GM18520 (cell line): Measurements from ENCODE around the gene TRIM50.
"Not testable (repeated sequence)": the region's sequence is repeated elsewhere in the genome, so short reads cannot be mapped to it uniquely, and the experiment has no call there.

Source experiments
- ATAC-seq: cut with Tn5 transposase; IDR thresholded peaks from one replicate; pipeline ENCODE4 v1.9.1; 2021; ENCODE audit not compliant: unreplicated experiment

TRIM50 gene

DNA sequence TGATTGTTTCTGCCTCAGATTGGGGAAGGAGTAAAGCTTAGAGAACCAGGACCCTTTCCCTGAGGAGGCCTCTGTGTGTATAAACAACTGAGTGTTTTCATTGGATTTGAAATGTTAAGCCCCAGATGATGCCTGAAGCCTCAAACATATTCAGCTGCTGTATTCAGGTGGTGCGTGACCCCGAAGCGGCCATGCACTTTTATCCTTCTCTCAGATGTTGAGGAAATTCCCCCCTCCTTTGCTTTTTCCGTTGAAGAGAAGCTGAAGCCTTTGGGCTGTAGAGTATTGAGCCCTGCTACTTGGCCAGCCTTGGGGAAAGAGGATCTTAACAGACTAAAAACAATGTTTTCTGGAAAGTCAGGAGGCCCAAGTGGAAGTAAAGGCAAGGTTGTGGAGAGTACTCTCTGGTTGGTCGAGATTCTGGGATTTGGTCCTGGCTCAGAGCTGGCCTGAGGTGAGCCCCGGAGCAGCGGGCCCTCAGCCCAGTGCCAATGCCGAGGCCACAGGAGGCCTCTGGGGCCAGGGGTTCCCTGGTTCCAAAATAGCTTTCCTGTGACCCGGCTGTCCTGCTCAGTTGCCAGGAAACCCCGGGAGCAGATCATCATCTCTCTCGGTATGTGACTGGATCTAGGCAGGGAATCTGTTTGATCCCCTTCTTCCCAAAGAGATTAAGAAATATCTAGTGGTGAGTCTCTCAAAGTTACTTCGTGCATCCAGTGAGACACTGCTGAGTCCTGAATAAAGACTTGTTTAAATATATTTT lies 22.6 kb upstream of the TRIM50 start:
- ATAC-seq: no peak

DNA sequence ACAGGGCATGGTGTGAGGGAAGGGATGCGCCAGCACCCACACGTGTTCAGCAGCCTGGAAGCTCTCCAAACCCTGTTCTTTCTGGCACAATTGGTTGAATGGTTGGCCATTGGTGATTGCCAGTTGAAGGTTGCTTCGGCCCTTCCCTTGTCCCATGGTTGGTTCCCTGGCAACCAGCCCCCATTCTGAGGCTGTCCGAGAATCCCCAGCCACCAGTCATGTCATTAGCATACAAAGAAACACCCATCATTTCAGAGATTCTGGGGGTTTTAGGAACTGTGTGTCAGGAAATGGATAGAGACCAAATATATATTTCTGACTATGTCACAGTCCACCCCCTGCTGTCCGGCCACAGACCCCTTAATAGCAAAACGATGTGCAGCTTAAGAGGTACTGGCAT lies 21.9 kb upstream of the TRIM50 start:
- ATAC-seq: no peak

DNA sequence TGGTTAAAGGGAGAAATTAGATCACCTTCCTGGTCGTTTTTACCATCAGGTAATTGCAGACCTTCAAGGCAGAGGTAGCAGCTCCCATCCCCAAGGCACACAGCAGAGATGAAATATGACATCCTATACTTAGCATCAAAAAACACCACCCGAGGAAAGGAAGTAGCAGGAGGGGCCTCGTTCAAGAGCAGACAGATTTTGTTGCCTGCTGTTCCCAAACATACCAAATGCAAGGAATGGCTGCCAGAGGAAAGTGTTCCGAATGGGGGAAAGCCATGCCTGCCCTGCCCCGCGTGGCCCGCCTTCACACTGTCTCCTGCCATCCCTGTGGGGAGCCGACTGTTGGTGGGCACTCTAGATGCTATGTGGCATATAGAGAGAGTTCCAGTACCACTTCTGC lies 18.1 kb upstream of the TRIM50 start:
- ATAC-seq: no peak

DNA sequence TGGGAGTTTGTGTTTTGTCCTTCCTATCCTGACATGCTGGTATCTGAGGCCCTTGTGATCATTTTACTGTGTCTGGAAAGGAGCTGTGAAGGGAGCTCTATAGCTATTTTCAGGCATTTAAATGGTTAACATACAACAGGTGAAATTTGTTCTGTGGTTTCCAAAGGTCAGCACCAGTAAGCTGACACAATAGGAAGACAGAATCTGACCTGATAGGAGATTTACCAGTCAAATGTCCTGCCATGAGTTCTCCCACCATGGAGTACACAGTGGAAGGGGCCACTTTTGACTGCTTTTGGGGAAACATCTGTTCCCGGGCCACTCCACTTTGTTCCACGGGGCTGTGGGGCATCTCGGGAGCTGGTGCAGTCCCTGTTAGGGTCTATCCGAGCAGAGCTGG lies 17.7 kb upstream of the TRIM50 start:
- no peak for ATAC-seq

DNA sequence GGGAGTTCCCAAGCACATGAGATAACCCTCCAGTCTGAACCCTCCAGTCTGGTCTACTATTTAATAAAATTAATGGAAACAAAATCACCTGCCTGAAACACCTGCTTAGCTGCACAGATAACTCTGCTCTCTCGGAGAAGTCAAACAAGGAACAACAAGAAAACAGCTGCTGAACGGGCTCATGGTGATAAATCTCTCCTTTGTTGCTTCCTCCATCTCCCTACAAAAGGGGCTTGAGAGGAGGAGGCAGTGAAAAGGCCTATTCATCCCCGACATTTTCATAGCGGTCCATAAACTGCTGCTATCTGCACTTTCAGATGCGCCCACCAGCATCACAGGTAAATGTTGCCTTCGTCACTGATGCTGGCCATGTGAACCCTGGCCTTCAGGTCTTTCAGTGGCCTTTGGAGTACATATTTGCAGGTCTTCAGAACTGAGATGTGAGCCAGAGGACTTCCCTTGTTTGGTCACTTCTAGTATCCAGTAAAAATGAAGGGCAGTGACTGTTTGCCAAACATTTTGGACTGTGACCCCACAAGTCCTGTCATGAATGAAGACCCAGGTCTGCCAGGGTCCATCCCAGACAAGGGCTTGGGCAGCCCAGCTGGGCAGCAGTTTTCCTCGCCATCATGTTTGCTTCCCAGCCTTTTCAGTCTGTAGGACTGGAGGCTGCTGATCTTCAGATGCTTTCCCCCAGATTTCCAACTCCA lies 15.9 kb upstream of the TRIM50 start:
- no peak for ATAC-seq

DNA sequence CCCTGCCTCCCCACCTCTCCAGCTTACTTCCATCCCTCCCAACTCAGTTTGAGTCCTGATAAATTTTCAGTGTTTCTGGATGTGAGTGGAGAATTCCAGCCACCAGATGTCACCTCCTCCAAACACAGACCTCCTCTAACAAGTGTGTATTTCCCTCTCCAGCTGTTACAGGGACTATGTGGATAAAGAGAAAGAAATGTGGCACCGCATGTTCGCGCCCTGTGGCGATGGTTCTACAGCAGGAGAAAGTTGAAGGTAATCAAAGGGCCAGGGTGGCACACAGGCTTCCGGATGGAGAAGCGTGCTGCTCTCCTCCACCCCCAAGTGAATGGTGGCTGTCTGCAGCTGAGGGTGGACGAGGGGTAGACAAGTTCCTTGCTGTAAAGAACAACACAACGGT lies 14.8 kb upstream of the TRIM50 start:
- no peak for ATAC-seq

DNA sequence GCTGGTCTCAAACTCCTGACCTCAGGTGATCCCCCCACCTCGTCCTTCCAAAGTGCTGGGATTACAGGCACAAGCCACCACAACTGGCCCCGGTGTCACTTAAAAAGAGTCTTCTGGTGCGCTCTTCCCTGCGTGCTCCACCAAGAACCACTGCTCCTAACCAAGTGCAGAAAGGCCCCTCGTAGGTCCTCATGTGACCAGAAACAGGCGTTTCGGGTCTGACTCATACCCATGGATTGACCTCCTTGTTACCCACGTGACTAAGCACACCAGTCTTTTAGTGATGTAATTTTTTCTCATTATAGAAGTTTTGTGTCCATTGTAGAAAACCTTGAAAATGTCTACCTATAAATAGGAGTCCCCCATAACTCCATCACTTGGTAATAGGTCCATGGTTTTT lies 14.0 kb upstream of the TRIM50 start:
- no peak for ATAC-seq

DNA sequence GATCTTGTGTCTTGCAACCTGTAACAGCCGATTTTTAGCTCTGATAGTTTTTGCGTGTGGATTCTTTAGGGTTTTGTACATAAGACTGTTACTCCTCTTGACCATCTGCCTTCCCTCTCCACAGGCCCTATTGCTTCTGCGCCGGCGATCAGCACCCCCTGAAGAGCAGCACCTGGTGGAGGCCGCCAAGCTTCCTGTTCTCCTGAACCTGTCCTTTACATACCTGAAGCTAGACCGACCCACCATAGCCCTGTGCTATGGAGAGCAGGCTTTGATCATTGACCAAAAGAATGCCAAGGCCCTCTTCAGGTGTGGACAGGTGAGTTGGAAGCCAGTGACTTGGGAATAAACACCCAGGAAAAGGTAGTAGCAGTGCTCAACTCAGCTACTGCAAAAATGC lies 12.6 kb upstream of the TRIM50 start:
- ATAC-seq: no peak

DNA sequence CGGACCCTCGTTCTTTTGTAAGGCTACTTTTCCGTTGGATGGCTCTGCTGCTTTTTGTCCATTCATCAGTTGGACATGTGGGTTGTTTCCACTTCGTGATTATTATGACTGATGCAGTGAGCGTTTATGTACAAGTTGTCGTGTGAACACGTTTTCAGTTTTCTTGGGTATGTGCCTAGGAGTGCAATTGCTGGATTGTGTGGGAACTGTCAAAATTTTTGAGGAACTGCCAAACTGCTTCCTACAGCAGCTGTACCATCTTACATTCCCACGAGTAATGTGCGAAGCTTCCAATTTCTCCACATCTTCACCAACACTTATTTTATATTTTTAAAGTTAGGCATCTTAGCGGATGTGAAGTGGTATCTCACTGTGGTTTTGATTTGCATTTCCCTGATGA lies 10.4 kb upstream of the TRIM50 start:
- ATAC-seq: no peak

DNA sequence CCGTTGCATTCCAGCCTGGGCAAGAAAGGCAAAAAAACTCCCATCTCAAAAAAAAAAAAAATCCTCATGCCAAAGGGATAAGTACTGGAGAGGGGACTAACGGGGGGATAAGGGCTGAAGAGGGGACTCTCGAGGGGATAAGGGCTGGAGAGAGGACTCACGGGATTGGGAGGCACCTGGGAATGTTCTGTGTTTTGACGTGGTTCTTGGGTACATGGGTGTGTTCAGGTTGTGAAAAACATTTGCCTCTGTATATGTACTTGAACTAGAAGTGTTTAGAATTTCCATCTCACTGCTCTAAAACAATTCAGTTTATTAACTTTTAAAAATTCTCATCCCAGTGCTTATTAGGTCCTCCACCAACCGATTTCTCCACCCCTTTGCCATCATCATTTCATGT lies 4.6 kb upstream of the TRIM50 start:
- no peak for ATAC-seq

DNA sequence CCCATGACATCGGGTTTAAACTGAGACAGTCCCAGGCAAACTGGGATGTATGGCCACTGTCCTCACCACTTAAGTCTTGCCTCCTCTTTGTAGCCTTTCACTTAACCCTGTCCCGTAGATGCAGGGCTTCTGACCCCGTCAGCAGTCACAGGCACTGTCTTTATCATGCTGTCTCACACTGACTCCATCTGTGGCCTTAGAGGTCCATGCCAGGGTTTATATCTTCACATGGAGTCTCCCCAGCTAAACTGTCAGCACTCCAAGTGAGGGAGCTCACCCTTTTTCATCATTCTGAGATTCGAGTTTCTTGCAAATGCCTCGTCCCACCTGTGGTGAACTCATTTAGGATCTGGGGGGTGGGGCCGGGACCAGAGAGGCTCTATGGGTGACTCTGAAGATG lies 2.9 kb upstream of the TRIM50 start:
- no peak for ATAC-seq

DNA sequence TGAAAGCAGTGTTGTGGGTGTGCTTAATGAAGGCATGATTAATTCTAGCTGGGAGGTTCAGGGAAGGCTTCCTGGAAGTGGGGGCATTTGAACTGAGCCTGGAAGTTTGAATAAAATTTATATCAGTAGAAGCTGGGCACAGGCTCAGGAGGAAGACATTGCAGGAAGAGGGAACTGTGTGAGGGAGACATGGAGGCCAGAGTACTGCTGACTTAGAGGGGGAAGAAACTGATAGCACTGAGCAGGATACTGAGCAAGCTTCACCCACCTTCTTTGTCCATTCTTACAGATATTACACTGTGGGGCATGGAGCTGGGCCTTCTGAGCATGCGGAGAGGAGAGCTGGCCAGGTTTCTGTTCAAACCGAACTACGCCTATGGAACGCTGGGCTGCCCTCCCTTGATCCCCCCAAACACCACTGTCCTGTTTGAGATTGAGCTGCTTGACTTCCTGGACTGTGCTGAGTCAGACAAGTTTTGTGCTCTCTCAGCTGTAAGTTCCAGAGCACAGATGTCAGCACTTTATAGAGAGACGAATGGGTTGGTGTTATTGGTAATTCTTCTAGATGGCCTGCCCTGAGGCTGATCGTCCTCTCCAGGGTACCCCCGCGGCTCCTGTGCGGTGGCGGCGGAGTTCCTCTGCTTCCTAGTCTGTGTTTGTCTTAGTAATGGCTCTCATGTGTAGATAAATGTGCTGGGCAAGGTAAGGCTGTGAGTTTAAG lies 2.1 kb upstream of the TRIM50 start:
- ATAC-seq: no peak

DNA sequence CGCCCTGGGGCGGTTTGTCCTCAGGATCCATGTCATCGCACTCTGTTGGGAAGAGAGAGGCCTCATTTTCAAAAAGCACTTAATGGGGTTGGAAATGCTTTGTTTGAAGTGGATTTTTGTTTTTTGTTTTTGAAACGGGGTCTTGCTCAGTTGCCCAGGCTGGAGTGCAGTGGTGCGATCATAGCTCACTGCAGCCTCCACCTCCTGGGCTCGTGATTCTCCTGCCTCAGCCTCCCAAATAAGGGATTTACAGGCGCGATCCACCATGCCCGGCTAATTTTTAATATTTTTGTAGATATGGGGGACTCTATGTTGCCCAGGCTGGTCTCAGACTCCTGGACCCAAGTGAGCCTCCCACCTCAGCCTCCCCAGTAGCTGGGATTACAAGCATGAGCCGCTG lies 814 bp upstream of the TRIM50 start:
- ATAC-seq: no peak

DNA sequence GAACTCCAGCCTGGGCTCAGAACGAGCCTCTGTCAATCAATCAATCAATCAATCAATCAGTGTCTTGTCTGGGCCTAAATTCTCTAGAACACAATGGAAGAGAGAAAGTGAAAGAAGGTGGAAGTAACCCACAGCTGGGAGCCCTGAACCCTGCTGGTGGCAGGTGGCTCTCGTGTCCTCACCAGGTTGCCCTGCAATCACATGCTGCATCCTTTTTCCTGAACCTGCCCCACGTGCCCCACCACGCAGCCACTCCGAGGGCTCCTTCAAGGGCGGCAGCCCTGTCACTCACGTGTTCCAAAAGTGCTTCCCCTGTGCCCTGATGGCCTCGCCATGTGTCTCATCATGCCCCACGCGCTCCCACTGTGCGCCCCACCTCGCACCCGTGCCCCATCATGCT lies 433 bp downstream of the TRIM50 start:
- not testable (repeated sequence) for ATAC-seq

DNA sequence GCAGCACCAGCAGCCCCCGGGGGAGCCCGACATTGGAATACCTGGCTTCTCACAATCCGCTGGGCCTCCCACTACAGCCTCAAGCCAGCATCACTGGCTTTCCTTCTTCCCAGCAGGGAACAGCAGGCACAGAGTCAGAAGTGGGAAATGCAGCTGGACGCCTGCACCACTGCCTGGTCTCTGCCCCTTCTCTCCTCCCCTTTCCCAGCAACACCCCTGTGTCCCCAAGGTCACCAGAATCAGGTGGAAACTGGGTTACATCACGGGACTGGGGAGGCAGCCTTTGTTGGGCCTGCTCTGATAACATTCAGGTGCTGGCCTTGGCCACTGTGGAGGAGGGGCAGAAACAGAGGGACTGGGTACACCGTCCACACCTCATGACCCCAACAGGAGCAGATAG lies 2.5 kb downstream of the TRIM50 start:
- not testable (repeated sequence) for ATAC-seq

DNA sequence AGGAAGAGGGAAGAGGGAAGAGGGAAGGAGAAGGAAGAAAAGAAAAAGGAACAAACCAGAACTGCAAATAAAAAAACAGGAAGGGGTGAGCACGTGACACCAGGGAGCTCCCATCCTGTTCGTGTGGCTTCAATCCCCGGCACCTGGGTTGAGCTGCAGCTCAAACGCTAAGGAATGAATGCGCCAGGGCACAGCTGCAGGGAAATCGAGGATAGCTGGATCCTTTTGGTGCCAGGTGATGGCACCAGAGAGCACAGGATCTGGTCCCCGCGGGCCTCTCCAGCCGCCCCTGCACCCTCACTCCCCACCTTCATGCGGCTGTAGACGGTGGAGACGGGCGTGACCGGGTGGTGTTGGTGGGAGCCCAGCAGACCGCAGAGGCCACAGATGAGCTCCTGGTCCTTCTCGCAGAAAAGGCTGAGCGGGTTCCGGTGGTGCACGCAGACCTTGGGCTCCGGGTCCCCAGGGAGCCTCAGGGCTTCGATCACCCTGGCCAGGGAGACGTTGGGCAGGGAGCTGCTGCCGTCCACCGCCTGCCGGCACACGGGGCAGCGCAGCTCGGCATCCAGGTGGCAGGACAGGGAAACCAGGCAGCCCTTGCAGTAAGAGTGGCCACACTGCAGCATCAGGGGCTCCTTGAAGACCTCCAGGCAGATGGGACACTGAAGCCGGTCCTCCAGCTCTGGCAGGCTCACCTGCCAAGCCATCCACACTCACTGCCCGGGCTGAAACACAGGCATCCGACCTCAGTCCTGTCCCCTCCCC lies 3.6 kb downstream of the TRIM50 start:
- not testable (repeated sequence) for ATAC-seq

DNA sequence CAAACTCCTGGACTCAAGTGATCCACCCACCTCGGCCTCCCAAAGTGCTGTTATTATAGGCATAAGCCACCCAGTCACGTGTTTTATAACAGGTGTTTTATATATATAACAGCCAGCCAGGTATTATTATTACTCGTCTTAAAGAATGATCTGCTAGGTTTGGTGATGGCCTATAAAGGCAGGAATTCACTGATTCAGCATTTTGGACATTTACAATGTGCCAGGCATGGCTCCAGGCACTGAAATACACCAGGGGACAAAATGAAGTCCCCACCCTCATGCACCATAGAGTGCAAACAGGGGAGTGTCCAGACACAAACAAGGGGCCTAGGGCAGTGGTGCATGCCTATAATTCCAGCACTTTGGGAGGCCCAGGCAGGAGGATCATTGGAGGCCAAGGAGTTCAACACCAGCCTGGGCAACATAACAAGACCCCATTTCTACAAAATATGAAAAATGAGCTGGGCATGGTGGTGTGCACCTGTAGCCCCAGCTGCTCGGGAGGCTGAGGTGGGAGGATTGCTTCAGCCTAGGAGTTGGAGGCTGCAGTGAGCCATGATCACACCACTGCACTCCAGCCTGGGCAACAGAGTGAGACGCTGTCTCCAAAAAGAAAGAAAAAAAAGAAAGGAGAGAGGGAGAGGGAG lies 4.3 kb downstream of the TRIM50 start:
- ATAC-seq: not testable (repeated sequence)

DNA sequence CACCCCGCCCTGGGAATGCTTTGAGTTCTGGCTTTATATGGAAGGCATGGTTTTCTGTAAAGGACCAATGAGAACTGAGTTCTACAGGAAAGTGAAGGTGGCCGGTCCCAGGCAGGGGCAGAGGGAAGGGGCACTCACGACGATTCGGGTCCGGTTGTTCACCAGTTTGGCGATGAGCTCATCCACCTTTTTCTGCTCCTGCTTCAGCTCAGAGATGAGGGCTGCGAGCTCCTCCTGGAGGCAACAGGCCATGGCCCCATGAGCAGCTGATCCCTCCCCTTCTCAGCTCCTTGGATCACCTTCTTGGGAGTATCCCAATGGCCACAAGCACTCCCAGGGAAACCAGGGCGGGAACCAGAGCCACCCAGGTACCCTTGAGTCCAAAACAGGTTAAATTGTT lies 7.9 kb downstream of the TRIM50 start:
- not testable (repeated sequence) for ATAC-seq

DNA sequence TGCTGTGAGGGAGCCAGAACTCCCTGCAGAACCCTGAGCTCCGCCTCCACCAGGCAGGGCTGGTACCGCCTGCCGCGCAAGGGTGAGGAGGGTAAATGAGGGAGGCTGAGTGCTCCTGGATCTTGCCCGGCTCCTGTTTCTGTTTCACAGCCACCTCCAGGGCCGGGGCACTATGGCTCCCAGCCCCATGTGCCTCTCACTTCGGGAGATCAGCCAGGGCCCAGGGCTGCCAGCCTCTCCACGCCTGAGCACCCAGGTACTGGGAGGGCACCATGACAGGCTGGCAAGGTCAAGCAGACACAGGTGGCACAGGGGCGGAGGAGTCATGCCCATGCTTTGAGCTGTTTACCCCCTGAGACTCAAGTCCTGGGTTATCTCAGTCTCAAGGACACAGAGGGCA lies 8.3 kb downstream of the TRIM50 start:
- not testable (repeated sequence) for ATAC-seq

DNA sequence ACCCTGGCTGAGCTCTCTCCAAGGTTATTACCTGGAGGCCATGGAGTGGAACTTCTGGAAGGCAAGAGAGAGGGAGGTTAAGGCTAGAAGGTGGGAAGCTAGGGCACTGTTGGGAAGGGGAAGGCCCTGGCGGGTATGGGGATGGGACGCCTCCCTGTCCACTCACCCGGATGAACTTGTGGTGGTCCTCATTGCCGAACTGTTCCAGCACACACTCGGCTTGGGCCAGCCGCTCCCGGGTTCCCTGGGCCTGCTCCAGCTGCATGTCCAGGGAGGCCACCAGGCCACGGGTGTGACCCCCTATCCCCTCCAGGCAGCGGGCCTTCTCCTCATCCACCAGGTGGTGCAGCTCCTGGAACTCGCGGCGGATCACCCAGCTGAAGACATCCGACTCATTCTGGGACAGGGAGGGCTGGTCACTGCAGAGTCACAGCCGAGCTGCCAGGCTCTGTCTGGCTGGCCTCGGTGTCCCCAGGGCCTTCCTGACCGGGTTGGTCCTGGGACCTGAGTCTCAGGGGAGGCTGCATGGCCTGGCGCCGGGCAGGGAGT lies 9.2 kb downstream of the TRIM50 start:
- ATAC-seq: not testable (repeated sequence)
